G401 (cell line): ENCODE data around the gene SUCLG1. TPM values are rescaled to one million over a fixed set of nuclear protein-coding genes. Genes with fewer than 3 reads are reported as not detected.
"Not testable (repeated sequence)": the region's sequence is repeated elsewhere in the genome, so short reads cannot be mapped to it uniquely, and the experiment has no call there.

Experiments used
- DNase-seq: peaks from one replicate; pipeline ENCODE4 v3.0.0-alpha.2; 2015; ENCODE audit warnings: low spot score
- in situ Hi-C: cut with HindIII; loops from 2 replicates; pipeline ENCODE4 v1.10.0; 2016; ENCODE audit warnings: low sequenced_read_pairs, mixed read lengths
- total RNA-seq: library from RNA; depleted of rRNA; stranded (reverse); fragments of >200 nt; shearing (Covaris generic); gene quantifications from 2 replicates; pipeline ENCODE4 v1.2.3, GENCODE V29; 2014

SUCLG1 gene
- total RNA-seq, 1 experiment from 2014 or later: 49.6 TPM

GRCh38 chr2:84429328-84429727, 29.8 kb downstream of the SUCLG1 start:
- in situ Hi-C loops: no loop called here
- DNase-seq: no peak

DNA sequence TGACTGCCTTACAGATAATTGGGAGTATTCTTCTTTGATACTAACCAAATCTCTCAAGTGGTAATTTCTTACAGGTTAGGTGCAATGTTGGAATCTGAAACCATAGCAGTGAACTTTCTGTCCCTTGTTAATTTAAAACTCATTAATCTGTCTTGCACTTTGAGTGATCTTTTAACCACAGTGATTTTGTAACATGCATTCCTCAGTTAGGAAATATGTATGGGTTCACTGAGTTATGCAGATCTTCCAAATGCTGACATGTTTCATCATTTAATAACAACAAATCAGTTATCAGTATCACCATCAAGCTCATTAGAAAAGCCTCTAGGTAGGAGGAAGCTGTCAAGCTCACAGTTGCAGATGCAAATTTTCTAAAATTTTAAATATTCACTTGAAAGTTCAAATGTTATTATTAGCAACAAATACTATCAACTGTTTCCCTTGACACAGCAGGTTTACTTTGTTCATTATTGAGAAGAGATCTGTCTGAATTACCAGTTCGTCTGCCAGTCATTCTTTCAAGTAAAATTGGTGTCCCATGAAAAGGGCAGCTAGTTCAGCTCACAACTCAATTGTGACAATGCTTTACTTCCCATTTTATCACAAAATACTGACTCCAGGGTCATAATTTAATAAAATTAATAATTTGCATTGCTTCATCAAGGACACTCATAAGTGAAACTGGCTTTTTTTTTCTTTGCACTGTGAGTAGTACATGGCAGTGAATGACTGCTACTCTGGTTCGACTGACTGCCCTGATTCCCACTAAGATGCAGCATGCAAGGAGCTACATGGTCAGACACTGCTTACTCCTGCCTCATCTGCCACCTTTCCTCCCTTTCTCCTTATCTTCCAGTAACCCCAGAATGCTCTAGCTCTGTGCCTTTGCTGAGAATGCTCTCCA, 31.6 kb downstream of the SUCLG1 start:
- no peak for DNase-seq
- in situ Hi-C loops: no loop called here

GRCh38 chr2:84425310-84425709, 33.8 kb downstream of the SUCLG1 start:
- in situ Hi-C loops: no loop called here
- DNase-seq: no peak

- peak; percentile 15 for DNase-seq
- in situ Hi-C loops: no loop called here
Measured at GRCh38 chr2:84424152-84424551, 34.9 kb downstream of the SUCLG1 start.

GRCh38 chr2:84421791-84422190, 37.3 kb downstream of the SUCLG1 start:
- DNase-seq: no peak
- in situ Hi-C loops: no loop called here

DNA sequence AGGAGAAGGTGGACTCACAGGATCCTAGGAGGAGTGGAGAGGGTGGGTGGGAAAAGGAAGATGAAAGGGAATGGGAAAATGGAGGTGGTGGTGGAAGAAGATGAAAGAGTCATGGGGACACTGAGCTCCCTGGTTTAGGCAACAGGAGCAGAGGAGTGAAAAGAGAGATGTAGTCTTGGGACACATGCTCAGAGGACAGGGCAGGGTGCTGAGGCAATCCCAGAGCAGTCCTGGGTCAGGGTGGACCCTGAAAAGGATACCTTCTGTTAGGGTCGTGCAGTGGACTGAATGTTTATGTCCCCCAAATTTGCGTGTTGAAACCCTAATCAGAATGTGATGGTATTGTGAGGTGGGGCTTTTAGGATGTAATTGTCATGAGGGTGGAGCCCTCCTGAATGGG, 37.9 kb downstream of the SUCLG1 start:
- DNase-seq: no peak
- in situ Hi-C loops: no loop called here

- DNase-seq: no peak
- in situ Hi-C loops: no loop called here
Measured at GRCh38 chr2:84417453-84418145, 41.5 kb downstream of the SUCLG1 start.

GRCh38 chr2:84409531-84409930, 49.5 kb downstream of the SUCLG1 start:
- in situ Hi-C loops: no loop called here

GRCh38 chr2:84402111-84402510, 57.0 kb downstream of the SUCLG1 start:
- in situ Hi-C loops, DNase-seq: not testable (repeated sequence)

More at GRCh38 chr2:84409531-84409930, 49.5 kb downstream of the SUCLG1 start:
- DNase-seq: no peak

DNA sequence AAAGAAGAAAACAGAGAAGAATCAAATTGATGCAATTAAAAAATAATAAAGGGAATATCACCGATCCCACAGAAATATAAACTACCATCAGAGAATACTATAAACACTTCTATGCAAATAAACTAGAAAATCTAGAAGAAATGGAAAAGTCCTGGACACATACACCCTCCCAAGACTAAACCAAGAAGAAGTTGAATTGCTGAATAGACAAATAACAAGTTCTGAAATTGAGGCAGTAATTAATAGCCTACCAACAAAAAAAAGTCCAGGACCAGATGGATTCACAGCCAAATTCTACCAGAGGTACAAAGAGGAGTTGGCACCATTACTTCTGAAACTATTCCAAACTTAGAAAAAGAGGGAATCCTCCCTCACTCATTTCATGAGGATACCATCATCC, 59.2 kb downstream of the SUCLG1 start:
- DNase-seq, in situ Hi-C loops: not testable (repeated sequence)

- DNase-seq: no peak
- in situ Hi-C loops: no loop called here
Measured at GRCh38 chr2:84395820-84396219, 63.3 kb downstream of the SUCLG1 start.

DNA sequence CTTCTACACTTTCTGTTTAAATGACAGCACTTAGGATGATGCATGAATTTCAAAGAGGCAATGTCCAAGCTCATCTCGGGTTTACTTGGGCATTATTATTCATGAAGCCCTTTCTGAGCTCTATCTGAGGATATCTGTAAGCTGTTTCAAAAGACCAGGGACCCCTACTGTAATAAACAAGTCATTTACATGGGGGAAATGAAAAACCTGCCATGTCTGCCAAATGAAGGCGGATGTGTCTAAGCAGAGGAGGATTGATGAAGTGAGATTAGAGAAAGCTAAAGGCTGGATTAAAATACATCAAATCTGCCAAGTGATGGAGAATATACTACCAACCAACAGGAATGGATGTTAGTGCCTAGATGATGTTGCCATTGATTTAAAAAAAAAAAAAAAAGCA, 64.5 kb downstream of the SUCLG1 start:
- in situ Hi-C loops: no loop called here
- no peak for DNase-seq

DNA sequence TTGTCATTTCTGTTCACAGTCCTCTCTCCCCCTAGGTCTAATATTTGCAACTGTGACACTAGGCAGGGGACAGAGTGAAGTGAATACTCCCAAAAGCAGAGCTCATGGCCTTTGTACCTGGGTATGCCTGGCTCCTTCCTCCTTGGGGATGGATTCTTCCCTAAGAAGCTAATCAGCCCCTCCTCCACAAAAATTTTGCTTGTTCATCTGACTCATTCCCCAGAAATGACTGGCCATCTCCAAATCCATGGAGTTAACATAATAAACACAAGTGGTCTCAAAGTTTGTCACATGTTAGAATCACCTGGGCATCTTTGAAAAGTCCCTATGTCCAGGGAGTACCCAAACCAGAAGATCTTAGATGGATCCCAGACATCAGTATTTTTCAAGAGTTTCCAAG, 65.3 kb downstream of the SUCLG1 start:
- in situ Hi-C loops: no loop called here
- DNase-seq: no peak

DNA sequence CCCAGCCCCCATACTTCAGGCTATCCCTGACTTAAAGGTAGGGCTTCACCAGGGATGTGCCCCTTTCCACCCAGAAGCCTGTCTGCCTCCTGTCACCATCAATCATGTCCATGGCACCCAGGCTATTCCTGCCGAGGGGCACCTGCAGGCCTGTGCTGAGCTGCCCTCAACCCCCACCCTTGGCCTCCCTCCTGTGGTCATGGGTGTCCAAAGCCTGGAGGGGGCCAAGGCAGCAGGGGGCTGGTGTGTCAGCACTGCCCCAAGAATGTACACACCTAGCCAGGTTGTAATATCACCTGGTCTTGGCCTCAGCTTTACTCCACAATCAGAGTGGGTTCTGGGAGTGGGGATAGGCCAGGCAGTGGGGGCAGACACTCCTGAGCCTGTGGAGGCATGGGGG, 69.3 kb downstream of the SUCLG1 start:
- no peak for DNase-seq
- in situ Hi-C loops: no loop called here

DNA sequence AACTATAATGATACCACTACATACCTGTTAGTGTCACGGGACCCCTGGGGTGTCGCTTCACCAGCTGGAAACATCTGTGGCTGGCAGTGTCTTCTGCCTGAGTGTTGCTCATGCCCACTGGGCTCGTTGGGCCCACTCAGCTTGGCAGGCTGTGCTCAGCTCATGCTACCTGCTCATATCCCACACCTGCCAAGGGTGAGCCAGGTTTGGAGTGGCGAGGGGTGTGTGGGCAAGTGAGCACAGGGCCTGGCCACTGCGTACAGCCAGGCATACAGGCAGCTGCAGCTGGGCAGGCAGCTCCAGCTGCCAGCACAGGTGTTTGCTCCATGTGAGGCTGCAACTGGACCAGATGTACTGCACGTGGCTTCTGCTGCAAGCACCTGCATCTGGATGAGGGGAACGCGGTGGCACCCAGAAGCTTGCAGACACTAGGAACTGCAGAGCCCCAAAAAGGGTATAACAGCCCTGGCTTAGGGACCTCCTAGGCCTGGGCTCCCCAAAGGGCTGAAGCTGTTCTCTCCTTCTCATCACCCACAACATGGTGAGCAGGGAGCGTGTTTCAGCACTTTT, 70.1 kb downstream of the SUCLG1 start:
- in situ Hi-C loops: no loop called here
- no peak for DNase-seq

DNA sequence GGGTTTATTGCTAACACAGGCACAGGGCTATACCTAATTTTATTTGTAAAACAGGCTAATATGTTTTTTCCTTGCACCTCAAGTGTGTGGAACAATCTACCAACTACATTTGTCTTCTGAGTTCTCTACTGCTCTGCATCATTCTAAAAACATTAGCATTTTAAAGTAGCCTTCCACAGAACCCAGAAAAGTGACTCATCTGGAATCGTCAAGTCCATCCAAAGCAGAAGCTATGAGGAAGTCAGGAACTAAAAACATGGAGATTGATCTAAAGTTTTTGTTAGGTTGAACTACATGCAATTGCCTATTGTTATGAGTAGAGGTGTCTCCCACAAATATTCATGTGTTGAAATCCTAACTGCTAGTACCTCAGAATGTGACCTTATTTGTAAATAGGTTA, 70.9 kb downstream of the SUCLG1 start:
- in situ Hi-C loops: no loop called here
- no peak for DNase-seq

GRCh38 chr2:84386336-84387040, 72.6 kb downstream of the SUCLG1 start:
- DNase-seq: no peak
- in situ Hi-C loops: no loop called here

GRCh38 chr2:84383271-84383670, 75.8 kb downstream of the SUCLG1 start:
- no peak for DNase-seq
- in situ Hi-C loops: no loop called here

GRCh38 chr2:84380875-84381274, 78.2 kb downstream of the SUCLG1 start:
- no peak for DNase-seq
- in situ Hi-C loops: no loop called here

- in situ Hi-C loops: no loop called here
- no peak for DNase-seq
Measured at GRCh38 chr2:84378960-84379359, 80.1 kb downstream of the SUCLG1 start.
